ENCODE results near the gene PRUNE1. TPM values are rescaled to one million over a fixed set of nuclear protein-coding genes. Genes with fewer than 3 reads are reported as not detected.
A peak's percentile ranks its signal among the peaks of the same experiment; 100 is the strongest.

PRUNE1 gene
- total RNA-seq, 1 donor from 2014 or later, result 15.0 TPM

DNA sequence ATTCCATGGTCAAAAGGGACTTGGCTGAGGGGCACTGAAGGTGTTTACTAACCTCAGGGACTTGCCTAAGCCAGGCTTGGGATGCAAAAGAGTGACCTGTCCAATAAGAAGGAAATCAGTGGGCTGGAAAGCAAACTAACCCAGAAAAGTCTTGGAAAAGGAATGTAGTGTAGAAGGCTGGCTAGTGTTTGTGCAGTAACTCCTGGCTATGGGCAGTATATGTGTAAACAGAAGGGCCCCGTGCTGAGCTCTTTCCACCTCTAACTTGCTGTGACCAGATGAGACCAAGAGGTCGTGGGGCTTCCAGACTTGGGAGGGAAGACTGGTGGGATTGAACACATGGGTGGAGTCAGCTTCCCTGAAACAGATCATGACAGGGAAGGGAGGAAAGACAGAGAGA is 5.6 kb upstream of the PRUNE1 start:
- peaks cover 63% of the 10 kb centered on the region for H3K4me1 Mint-ChIP-seq (ENCODE audit: low read depth)
- DNase-seq (ENCODE audit: low spot score), result no peak
- peak overlapping the region; percentile 76 for H3K4me3 Mint-ChIP-seq
- no peaks in the 10 kb centered on the region for H3K27me3 Mint-ChIP-seq (ENCODE audit: insufficient read depth)
- H3K27ac Mint-ChIP-seq, result peak overlapping the region; percentile 74
- H3K36me3 Mint-ChIP-seq (ENCODE audit: low read depth), result peaks cover 18% of the 10 kb centered on the region
- H3K9me3 Mint-ChIP-seq, result no peaks in the 10 kb centered on the region
- intact Hi-C loops (cut with micrococcal nuclease), result loop anchor here (10.0 kb wide), 1 partner anchor 128 kb away; the partner anchor contains the start of gene ARNT

DNA sequence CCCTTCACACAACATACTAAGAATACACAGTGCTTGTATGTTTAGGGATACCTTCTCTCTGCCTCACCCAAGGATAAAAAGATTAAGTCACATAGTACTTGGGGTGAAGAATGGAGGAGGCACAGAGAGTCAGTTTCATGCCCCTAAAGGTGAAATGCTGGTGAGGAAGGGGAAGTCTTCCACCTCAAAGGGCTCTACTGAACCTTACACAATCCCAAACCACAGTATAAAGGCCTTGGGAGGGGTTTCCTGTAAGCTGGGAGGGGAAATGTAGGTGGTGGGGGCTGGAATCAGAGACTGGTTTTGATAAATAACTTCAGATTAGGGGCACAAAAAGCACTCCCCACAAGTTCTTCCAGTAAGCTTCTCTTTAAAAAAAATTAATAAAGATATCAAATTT is 5.1 kb upstream of the PRUNE1 start:
- intact Hi-C loops (cut with micrococcal nuclease), result loop anchor here (10.0 kb wide), 1 partner anchor 128 kb away; the partner anchor contains the start of gene ARNT
- H3K4me1 Mint-ChIP-seq (ENCODE audit: low read depth), result peaks cover 68% of the 10 kb centered on the region

DNA sequence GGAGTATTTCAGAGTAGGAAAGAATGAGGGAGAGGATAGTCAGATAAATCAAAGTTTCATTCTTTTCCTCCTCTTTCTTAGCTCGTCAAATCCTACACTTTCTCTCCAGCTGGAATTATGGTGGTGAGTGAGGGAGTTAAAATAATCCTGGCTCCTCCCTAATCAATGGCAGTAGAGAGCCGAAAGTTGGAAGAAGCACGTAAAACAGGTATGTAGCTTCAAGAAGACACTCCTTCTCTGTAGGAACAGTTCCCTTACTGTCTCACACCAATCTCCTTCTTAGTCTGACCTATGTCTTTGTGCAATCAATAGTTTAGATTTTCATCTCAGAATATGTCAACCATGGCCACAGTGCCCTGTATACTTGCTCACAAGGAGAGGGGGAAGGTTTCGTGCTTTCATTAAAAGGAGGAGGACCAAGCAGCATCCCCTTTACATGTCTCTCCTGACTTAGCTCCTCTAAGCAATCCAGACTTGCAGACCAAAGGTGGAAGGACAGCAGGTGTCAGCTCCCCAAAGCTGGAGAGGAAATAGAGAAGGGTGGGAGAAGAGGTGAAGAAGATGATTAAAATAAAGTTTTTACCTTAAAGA is 2.4 kb upstream of the PRUNE1 start:
- Mint-ChIP-seq H3K4me3 (peak overlapping the region; percentile 100), H3K9me3 (no peaks in the 10 kb centered on the region), H3K36me3 (ENCODE audit: low read depth) (peaks cover 16% of the 10 kb centered on the region), H3K27ac (peak overlapping the region; percentile 96), H3K27me3 (ENCODE audit: insufficient read depth) (no peaks in the 10 kb centered on the region), H3K4me1 (ENCODE audit: low read depth) (peaks cover 89% of the 10 kb centered on the region)
- no peak for DNase-seq (ENCODE audit: low spot score)
- intact Hi-C loops (cut with micrococcal nuclease), result loop anchor here (1.0 to 10.0 kb wide), 4 partner anchors 27 to 519 kb away; partner anchors contain the start of genes ARNT and TARS2

More for the DNA sequence above, 5.1 kb upstream of the PRUNE1 start:
- no peak for DNase-seq (ENCODE audit: low spot score)
- Mint-ChIP-seq H3K36me3 (ENCODE audit: low read depth) (peaks cover 18% of the 10 kb centered on the region), H3K4me3 (peak overlapping the region; percentile 76), H3K9me3 (no peaks in the 10 kb centered on the region), H3K27ac (peak overlapping the region; percentile 74), H3K27me3 (ENCODE audit: insufficient read depth) (no peaks in the 10 kb centered on the region)

DNA sequence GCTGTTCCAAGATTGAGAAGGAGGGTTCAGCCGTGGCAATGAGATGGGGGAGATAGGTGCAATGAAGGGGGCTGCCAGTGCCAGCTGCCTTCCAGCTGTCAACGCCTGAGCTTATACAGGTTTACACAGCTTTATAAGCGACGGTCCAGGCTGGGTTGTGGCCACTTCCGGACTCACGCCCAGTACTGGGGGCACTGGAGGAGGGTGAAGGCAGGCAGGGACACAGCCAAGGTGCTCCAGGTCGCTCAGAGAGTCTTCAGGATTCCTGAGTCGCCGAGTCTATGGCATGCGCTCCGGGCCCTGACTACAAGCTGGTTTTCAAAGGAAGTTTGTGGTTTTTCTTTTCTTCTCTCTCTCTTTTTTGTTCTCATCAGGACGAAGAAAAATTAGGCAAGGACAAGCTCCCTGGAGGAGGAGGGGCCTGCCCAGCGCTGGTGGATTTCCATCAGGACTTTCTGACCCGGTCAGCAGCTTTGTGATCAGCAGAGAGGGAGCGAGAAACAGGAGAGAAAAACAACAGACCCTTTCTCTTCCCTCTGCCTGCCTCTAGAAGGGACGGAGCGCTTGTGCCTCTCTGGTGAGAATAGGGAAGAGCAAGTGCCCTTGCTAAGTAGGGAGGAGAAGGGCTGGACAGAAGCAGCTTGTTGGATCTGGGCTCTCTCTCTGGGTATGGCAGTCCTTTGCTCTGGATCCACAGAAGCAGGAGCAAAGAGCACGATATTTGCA is 1.8 kb upstream of the PRUNE1 start, which contains the start of gene MINDY1:
MINDY1 (minus strand) TSS at position 576 of the 726 bp plus-strand sequence. CDS start 4,285 bp downstream, outside the sequence.
- Mint-ChIP-seq H3K9me3 (no peaks in the 10 kb centered on the region), H3K4me3 (peak within 1 kb of the TSS; percentile 100), H3K4me1 (ENCODE audit: low read depth) (peaks cover 93% of the 10 kb centered on the region), H3K27ac (peak within 1 kb of the TSS; percentile 96), H3K27me3 (ENCODE audit: insufficient read depth) (no peaks in the 10 kb centered on the region), H3K36me3 (ENCODE audit: low read depth) (peaks cover 15% of the 10 kb centered on the region)
- DNase-seq (ENCODE audit: low spot score), result peak; percentile 24
- intact Hi-C loops (cut with micrococcal nuclease), result loop anchor here (1.0 to 10.0 kb wide), 4 partner anchors 27 to 519 kb away; partner anchors contain the start of genes ARNT and TARS2

DNA sequence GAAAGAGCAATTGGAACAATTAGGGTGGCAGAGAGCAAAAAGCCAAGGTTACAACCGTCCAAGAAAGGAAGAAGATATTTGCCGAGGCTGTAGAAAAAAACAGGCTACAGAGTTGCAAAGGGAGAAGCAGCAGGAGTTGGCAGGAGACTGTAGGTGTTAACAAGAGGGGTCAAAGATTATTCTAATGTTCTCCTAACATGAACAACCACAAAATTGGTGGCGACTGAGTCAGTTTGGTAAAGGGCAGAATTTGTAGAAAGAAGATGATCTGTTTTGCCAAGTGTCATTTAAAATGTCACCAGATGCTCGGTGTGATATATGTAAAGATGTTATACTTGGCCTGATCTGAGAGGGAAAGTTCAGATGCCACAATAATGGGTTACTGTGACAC is 401 bp upstream of the PRUNE1 start:
- peak overlapping the region; percentile 96 for H3K27ac Mint-ChIP-seq
- intact Hi-C loops (cut with micrococcal nuclease), result loop anchor here (1.0 to 10.0 kb wide), 16 partner anchors 12 to 739 kb away; partner anchors contain the start of genes APH1A, ARNT, CERS2 and ENSA
- H3K9me3 Mint-ChIP-seq, result no peaks in the 10 kb centered on the region
- peaks cover 80% of the 10 kb centered on the region for H3K4me1 Mint-ChIP-seq (ENCODE audit: low read depth)
- peak overlapping the region; percentile 100 for H3K4me3 Mint-ChIP-seq
- H3K27me3 Mint-ChIP-seq (ENCODE audit: insufficient read depth), result no peaks in the 10 kb centered on the region
- H3K36me3 Mint-ChIP-seq (ENCODE audit: low read depth), result peaks cover 8% of the 10 kb centered on the region
- DNase-seq (ENCODE audit: low spot score), result no peak

DNA sequence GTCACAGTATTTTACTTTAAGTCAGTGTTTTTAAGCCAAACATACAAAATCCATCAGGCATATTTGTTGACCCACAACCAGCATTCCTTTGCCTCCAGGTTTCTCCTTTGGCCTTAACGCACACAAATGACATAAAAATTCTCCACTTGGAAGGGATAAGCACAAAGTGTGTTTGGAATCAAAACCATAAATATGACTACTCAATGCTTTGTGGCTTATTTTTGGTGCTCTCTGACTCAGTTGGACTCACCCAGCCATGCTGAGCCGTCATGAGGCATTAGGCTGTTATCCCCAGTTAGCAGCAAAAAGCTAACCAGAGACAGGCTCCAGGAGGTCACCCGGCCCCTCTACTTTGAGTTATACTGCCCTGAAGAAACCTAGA is 948 bp downstream of the PRUNE1 start:
- Mint-ChIP-seq H3K4me3 (peak overlapping the region; percentile 100), H3K4me1 (ENCODE audit: low read depth) (peaks cover 75% of the 10 kb centered on the region), H3K27ac (peak overlapping the region; percentile 96), H3K36me3 (ENCODE audit: low read depth) (peaks cover 6% of the 10 kb centered on the region), H3K27me3 (ENCODE audit: insufficient read depth) (no peaks in the 10 kb centered on the region), H3K9me3 (no peaks in the 10 kb centered on the region)
- no peak for DNase-seq (ENCODE audit: low spot score)
- intact Hi-C loops (cut with micrococcal nuclease), result loop anchor here (2.0 to 10.0 kb wide), 5 partner anchors 16 to 740 kb away; partner anchors contain the start of genes APH1A, ARNT, TARS2 and ZNF687

DNA sequence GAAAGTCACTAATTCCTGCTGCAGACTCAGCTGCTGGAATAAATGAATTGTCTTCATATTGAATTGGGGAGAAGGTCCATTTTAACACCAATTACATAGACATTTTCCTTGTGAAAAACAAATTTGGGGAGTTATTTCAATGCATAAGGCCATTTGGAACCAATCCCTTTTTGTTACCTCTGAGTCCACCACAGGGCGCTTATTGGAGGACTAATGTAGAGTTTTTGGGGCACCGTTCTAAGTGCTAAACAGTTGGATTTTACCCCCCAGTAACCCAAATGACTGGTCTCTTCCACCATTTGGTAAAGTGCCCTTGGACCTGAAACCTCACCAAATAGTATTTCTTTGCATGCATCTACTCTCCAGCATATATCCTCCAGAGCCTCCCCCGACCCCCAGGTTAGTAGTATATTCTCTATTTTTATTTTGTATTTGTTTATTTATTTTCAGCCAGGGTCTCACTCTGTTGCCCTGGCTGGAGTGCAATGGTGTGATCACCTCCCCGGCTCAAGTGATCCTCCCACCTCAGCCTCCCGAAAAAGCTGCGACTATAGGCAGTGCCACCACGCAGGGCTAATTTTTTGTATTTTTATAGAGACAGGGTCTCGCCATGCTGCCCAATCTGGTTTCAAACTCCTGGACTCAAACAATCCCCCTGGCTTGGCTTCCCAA is 1.6 kb downstream of the PRUNE1 start:
- H3K4me1 Mint-ChIP-seq (ENCODE audit: low read depth), result peaks cover 68% of the 10 kb centered on the region
- no peaks in the 10 kb centered on the region for H3K27me3 Mint-ChIP-seq (ENCODE audit: insufficient read depth)
- peaks cover 6% of the 10 kb centered on the region for H3K36me3 Mint-ChIP-seq (ENCODE audit: low read depth)
- peak overlapping the region; percentile 100 for H3K4me3 Mint-ChIP-seq
- no peaks in the 10 kb centered on the region for H3K9me3 Mint-ChIP-seq
- no peak overlapping the region for H3K27ac Mint-ChIP-seq
- DNase-seq (ENCODE audit: low spot score), result no peak
- intact Hi-C loops (cut with micrococcal nuclease), result loop anchor here (2.0 to 10.0 kb wide), 5 partner anchors 15 to 741 kb away; partner anchors contain the start of genes APH1A, ARNT, TARS2 and ZNF687

DNA sequence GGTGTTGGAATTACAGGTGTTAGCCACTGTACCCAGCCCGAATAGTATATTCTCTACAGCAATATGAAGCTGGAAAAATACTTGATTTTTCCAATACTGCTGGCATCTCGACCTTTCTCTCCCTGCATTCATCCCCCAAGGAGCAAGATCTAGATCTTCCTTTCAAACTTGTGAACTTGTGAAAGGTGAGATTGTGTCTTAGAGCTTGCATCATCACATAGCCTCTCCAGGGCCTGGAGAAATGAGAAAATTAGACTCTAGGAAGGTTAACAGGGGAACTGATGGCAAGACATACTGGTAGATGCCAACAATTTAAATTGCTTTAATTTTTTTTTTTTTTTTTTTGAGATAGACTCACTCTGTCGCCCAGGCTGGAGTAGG is 2.1 kb downstream of the PRUNE1 start:
- Mint-ChIP-seq H3K36me3 (ENCODE audit: low read depth) (peaks cover 6% of the 10 kb centered on the region), H3K4me1 (ENCODE audit: low read depth) (peaks cover 63% of the 10 kb centered on the region), H3K27ac (no peak overlapping the region), H3K9me3 (no peaks in the 10 kb centered on the region), H3K27me3 (ENCODE audit: insufficient read depth) (no peaks in the 10 kb centered on the region), H3K4me3 (no peak overlapping the region)
- no peak for DNase-seq (ENCODE audit: low spot score)
- intact Hi-C loops (cut with micrococcal nuclease), result no loop called here

DNA sequence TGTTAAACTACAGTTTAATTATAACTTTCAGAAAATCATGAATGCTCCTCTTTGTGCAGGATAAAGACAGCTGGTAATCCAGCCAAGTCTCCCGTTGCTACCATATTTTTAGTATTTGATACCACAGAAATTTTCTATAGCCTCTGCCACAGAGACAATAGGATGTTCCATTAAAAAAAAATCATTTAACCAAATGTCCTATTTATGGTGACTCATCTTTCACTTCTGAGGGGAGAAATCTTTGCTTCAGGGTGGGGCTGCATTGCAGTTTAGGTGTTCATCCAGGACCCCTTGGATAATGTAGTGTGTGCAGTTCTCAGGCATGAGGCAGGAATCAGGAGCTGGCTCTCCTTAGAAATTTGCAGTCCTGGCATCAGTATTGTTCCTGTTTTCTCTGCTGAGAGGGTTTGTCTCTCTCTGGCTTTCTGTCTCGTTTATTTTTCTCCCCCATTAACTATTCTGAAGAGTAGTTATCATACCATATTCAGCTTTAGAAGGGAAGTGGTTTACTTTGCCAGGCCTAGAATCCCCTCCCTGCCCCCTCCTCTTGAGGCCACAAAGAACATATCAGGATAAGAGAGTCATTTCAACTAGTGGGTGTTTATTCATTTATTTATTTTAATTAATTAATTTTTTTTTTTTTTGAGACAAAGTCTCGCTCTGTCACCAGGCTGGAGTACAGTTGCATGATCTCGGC is 3.1 kb downstream of the PRUNE1 start:
- Mint-ChIP-seq H3K27ac (no peak overlapping the region), H3K4me1 (ENCODE audit: low read depth) (peaks cover 54% of the 10 kb centered on the region), H3K36me3 (ENCODE audit: low read depth) (peaks cover 6% of the 10 kb centered on the region), H3K4me3 (no peak overlapping the region), H3K27me3 (ENCODE audit: insufficient read depth) (no peaks in the 10 kb centered on the region), H3K9me3 (no peaks in the 10 kb centered on the region)
- intact Hi-C loops (cut with micrococcal nuclease), result no loop called here
- no peak for DNase-seq (ENCODE audit: low spot score)

DNA sequence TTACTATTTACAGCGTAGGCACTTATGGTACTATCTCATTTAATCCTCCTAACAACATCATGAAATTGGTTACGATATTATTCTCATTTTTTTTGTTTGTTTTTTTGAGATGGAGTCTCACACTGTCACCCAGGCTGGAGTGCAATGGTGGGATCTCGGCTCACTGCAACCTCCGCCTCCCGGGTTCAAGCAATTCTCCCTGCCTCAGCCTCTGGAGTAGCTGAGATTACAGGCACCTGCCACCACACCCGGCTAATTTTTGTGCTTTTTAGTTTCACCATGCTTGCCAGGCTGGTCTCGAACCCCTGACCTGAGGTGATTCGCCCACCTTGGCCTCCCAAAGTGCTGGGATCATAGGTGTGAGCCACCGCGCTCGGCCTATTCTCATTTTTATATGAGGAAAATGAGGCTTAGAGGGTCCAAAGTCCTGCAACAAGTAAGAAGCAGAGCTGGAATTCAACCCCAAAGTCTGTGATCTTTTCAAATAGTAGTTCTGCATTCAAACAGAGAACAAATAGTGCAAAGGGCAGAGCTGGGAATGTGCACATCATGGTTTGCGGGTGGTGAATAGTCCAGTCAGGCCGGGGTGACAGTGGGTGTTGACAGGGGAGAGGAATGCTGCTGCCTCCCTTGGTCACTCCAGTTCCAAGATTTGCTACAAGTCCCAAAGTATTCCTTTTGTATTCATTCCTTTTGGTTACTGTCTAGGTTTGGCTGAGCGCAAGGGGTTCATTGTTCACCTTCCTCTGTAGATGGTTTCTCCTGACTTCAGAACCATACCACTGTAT is 4.6 kb downstream of the PRUNE1 start:
- intact Hi-C loops (cut with micrococcal nuclease), result no loop called here
- no peaks in the 10 kb centered on the region for H3K9me3 Mint-ChIP-seq
- H3K27ac Mint-ChIP-seq, result no peak overlapping the region
- peaks cover 6% of the 10 kb centered on the region for H3K36me3 Mint-ChIP-seq (ENCODE audit: low read depth)
- DNase-seq (ENCODE audit: low spot score), result no peak
- H3K4me1 Mint-ChIP-seq (ENCODE audit: low read depth), result peaks cover 39% of the 10 kb centered on the region
- no peak overlapping the region for H3K4me3 Mint-ChIP-seq
- no peaks in the 10 kb centered on the region for H3K27me3 Mint-ChIP-seq (ENCODE audit: insufficient read depth)

DNA sequence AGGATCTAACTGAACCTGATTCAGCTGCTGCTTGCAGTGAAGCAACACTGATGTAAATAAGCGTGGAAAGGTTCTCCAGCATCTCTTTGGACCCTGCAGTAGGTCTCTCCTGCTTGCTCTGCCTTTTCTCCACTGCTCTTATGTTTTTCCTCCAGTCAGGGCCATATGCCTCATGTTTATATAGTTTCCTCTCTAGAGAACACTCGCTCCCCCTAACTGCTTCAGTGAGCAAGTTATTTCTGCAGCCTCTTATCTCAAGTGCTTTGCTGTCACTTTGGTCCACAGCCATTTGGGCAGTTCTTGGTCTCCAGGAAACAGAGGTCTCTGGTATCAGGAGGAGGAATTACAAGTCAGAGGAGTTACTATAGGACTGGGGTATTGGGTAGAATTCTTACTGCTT is 5.3 kb downstream of the PRUNE1 start:
- Mint-ChIP-seq H3K4me3 (no peak overlapping the region), H3K9me3 (no peaks in the 10 kb centered on the region), H3K36me3 (ENCODE audit: low read depth) (peaks cover 7% of the 10 kb centered on the region), H3K27me3 (ENCODE audit: insufficient read depth) (no peaks in the 10 kb centered on the region), H3K4me1 (ENCODE audit: low read depth) (peaks cover 39% of the 10 kb centered on the region), H3K27ac (no peak overlapping the region)
- no peak for DNase-seq (ENCODE audit: low spot score)
- intact Hi-C loops (cut with micrococcal nuclease), result no loop called here
